OCI-LY7 (cell line): Measurements from ENCODE around the gene CSTPP1.

Experiments
- EZH2phosphoT487 ChIP-seq: fragments of 200-600 bp; sonication (generic); IDR thresholded peaks from 2 replicates; pipeline ENCODE4 v1.6.1; 2018; ENCODE audit warnings: low read depth, borderline replicate concordance, mild to moderate bottlenecking, mixed run types, antibody characterized with exemption, low read length, moderate library complexity, mixed read lengths
- TF ChIP-seq, protein P1 (sequence below): fragments of 200-600 bp; sonication (generic); conservative IDR thresholded peaks from 2 replicates; pipeline ENCODE4 v1.5.1; 2014; ENCODE audit warnings: mild to moderate bottlenecking, antibody characterized with exemption, low read length, moderate library complexity, mixed read lengths

DNA sequence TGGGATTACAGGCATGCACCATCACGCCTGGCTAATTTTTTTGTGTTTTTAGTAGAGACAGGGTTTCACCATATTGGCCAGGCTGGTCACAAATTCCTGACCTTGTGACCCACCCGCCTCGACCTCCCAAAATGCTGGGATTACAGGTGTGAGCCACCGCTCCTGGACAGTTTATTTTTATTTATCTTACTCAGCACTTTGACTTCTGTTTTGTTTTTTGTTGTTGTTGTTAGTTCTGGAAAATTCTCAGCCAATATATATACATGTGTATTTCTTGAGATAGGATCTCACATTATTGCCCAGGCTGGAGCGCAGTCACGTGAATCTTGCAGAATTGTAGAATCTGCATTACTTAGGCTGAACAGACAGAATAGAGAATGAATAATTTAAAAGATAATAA lies 107.6 kb downstream of the CSTPP1 start:
- TF ChIP-seq EZH2phosphoT487: no peak
- TF ChIP-seq, protein P1, sequence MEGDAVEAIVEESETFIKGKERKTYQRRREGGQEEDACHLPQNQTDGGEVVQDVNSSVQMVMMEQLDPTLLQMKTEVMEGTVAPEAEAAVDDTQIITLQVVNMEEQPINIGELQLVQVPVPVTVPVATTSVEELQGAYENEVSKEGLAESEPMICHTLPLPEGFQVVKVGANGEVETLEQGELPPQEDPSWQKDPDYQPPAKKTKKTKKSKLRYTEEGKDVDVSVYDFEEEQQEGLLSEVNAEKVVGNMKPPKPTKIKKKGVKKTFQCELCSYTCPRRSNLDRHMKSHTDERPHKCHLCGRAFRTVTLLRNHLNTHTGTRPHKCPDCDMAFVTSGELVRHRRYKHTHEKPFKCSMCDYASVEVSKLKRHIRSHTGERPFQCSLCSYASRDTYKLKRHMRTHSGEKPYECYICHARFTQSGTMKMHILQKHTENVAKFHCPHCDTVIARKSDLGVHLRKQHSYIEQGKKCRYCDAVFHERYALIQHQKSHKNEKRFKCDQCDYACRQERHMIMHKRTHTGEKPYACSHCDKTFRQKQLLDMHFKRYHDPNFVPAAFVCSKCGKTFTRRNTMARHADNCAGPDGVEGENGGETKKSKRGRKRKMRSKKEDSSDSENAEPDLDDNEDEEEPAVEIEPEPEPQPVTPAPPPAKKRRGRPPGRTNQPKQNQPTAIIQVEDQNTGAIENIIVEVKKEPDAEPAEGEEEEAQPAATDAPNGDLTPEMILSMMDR: no peak
